HCT116 (cell line): Measurements from ENCODE around the gene BRS3.

Experiments used
- CEBPB ChIP-seq: IDR thresholded peaks from 2 replicates; pipeline ENCODE4 v1.6.1; 2012; ENCODE audit warnings: low read depth
- CTCF ChIP-seq, 3 experiments: fragments of 200-600 bp in 1 of 3; sonication (generic) in 1 of 3; IDR thresholded peaks in 2 of 3; conservative IDR thresholded peaks in 1 of 3; 2 replicates each; pipeline ENCODE4 v1.5.1; 2012 to 2017; ENCODE audit warnings: low read depth in 2 of 3, low read length in 2 of 3, antibody characterized with exemption in 1 of 3, borderline replicate concordance in 1 of 3, control low read depth in 1 of 3, mild to moderate bottlenecking in 1 of 3, mixed read lengths in 1 of 3, mixed run types in 1 of 3, moderate library complexity in 1 of 3; ENCODE audit not compliant: insufficient read depth in 1 of 3
- EZH2 ChIP-seq: fragments of 200-600 bp; sonication (generic); IDR thresholded peaks from 2 replicates; pipeline ENCODE4 v1.6.1; 2017; ENCODE audit warnings: antibody characterized with exemption, mixed run types
- JUND ChIP-seq: IDR thresholded peaks from 2 replicates; pipeline ENCODE4 v1.6.1; 2012
- MAX ChIP-seq: IDR thresholded peaks from 2 replicates; pipeline ENCODE4 v1.6.1; 2012
- POLR2A ChIP-seq: IDR thresholded peaks from 2 replicates; pipeline ENCODE4 v1.7.0; 2011; ENCODE audit warnings: borderline replicate concordance; ENCODE audit not compliant: insufficient read depth, insufficient read length; ENCODE audit errors: extremely low read depth
- SIN3A ChIP-seq: IDR thresholded peaks from 2 replicates; pipeline ENCODE4 v1.6.1; 2012; ENCODE audit warnings: low read depth

GRCh38 chrX:136540226-136540625 lies 52.5 kb downstream of the BRS3 start:
- TF ChIP-seq CTCF (IDR thresholded peaks at IDR 0.05 in 2 of 3, conservative IDR thresholded peaks at IDR 0.05 in 1 of 3; ENCODE audit: borderline replicate concordance in 1 of 3, insufficient read depth in 1 of 3, low read depth in 2 of 3, low read length in 2 of 3) (no peak), JUND (no peak), MAX (no peak), CEBPB (no peak), POLR2A (no peak), SIN3A (no peak), EZH2 (no peak)
